Chondrocyte (in vitro differentiated cells): ENCODE results near the gene SNX9. TPM values are rescaled to one million over a fixed set of nuclear protein-coding genes. Genes with fewer than 3 reads are reported as not detected.
A peak's percentile ranks its signal among the peaks of the same experiment; 100 is the strongest.

Source experiments
- DNase-seq: peaks from one replicate; pipeline ENCODE4 v3.0.0; 2021; ENCODE audit warnings: mixed read lengths, low spot score
- H3K27ac Mint-ChIP-seq: one replicate; pipeline ENCODE4 v1.8.0; 2021; ENCODE audit warnings: mild to moderate bottlenecking, moderate library complexity, mixed read lengths; ENCODE audit not compliant: unreplicated experiment
- H3K27me3 Mint-ChIP-seq: 2 replicates; pipeline ENCODE4 v1.8.0; 2021; ENCODE audit warnings: low read depth, mixed read lengths
- H3K36me3 Mint-ChIP-seq: 2 replicates; pipeline ENCODE4 v1.8.0; 2021; ENCODE audit warnings: low read depth, mixed read lengths
- H3K4me1 Mint-ChIP-seq: 2 replicates; pipeline ENCODE4 v1.8.0; 2021; ENCODE audit warnings: low read depth, mild to moderate bottlenecking, mixed read lengths
- H3K4me3 Mint-ChIP-seq: one replicate; pipeline ENCODE4 v1.8.0; 2021; ENCODE audit warnings: mild to moderate bottlenecking, moderate library complexity, mixed read lengths; ENCODE audit not compliant: unreplicated experiment
- H3K9me3 Mint-ChIP-seq: 2 replicates; pipeline ENCODE4 v1.8.0; 2021; ENCODE audit warnings: low read depth, mixed read lengths
- CTCF ChIP-seq: fragments of 200-600 bp; sonication (generic); IDR thresholded peaks from 2 replicates; pipeline ENCODE4 v1.5.0; 2021; ENCODE audit warnings: antibody characterized with exemption, mild to moderate bottlenecking, moderate library complexity
- total RNA-seq: library from RNA; stranded (reverse); gene quantifications from 3 replicates; pipeline ENCODE4 v1.2.1, GENCODE V29; 2021

The SNX9 gene
- total RNA-seq, 1 donor from 2014 or later: 43.9 TPM

- no peaks in the 10 kb centered on the region for H3K27me3 Mint-ChIP-seq
- H3K4me3 Mint-ChIP-seq: no peak overlapping the region
- no peak overlapping the region for H3K27ac Mint-ChIP-seq
- DNase-seq: no peak
- H3K36me3 Mint-ChIP-seq: no peaks in the 10 kb centered on the region
- TF ChIP-seq CTCF: no peak
- H3K4me1 Mint-ChIP-seq: peaks cover 59% of the 10 kb centered on the region
- H3K9me3 Mint-ChIP-seq: no peaks in the 10 kb centered on the region
Measured at GRCh38 chr6:157861184-157861583, 38.1 kb downstream of the SNX9 start.

GRCh38 chr6:157861814-157862213 lies 38.8 kb downstream of the SNX9 start:
- no peaks in the 10 kb centered on the region for H3K36me3 Mint-ChIP-seq
- H3K9me3 Mint-ChIP-seq: no peaks in the 10 kb centered on the region
- H3K27me3 Mint-ChIP-seq: no peaks in the 10 kb centered on the region
- TF ChIP-seq CTCF: no peak
- H3K4me3 Mint-ChIP-seq: no peak overlapping the region
- no peak for DNase-seq
- peak overlapping the region; percentile 74 for H3K27ac Mint-ChIP-seq
- H3K4me1 Mint-ChIP-seq: peaks cover 53% of the 10 kb centered on the region

- H3K4me1 Mint-ChIP-seq: peaks cover 51% of the 10 kb centered on the region
- DNase-seq: no peak
- H3K36me3 Mint-ChIP-seq: no peaks in the 10 kb centered on the region
- H3K9me3 Mint-ChIP-seq: no peaks in the 10 kb centered on the region
- H3K4me3 Mint-ChIP-seq: no peak overlapping the region
- TF ChIP-seq CTCF: no peak
- H3K27me3 Mint-ChIP-seq: no peaks in the 10 kb centered on the region
- H3K27ac Mint-ChIP-seq: peak overlapping the region; percentile 62
Measured at GRCh38 chr6:157862706-157863105, 39.7 kb downstream of the SNX9 start.

- H3K9me3 Mint-ChIP-seq: no peaks in the 10 kb centered on the region
- H3K4me3 Mint-ChIP-seq: no peak overlapping the region
- no peak for TF ChIP-seq CTCF
- no peaks in the 10 kb centered on the region for H3K27me3 Mint-ChIP-seq
- peak overlapping the region; percentile 28 for H3K27ac Mint-ChIP-seq
- peaks cover 47% of the 10 kb centered on the region for H3K4me1 Mint-ChIP-seq
- no peak for DNase-seq
- no peaks in the 10 kb centered on the region for H3K36me3 Mint-ChIP-seq
Measured at GRCh38 chr6:157864185-157864761, 41.2 kb downstream of the SNX9 start.

GRCh38 chr6:157865249-157865648 lies 42.2 kb downstream of the SNX9 start:
- no peaks in the 10 kb centered on the region for H3K36me3 Mint-ChIP-seq
- no peak for TF ChIP-seq CTCF
- H3K27ac Mint-ChIP-seq: no peak overlapping the region
- DNase-seq: no peak
- H3K4me3 Mint-ChIP-seq: no peak overlapping the region
- no peaks in the 10 kb centered on the region for H3K27me3 Mint-ChIP-seq
- no peaks in the 10 kb centered on the region for H3K9me3 Mint-ChIP-seq
- peaks cover 37% of the 10 kb centered on the region for H3K4me1 Mint-ChIP-seq
